KBM-7 (cell line): ENCODE data around the gene ADGRL1.

ENCODE experiments used
- DNase-seq: peaks from one replicate; pipeline ENCODE4 v3.0.0-alpha.2; 2015
- in situ Hi-C: fragments of 300-500 bp; cut with MboI; formaldehyde crosslinking; loops from 2 replicates; pipeline ENCODE4 v1.14.3; 2020; ENCODE audit warnings: low sequenced_read_pairs, low pct_unique_long_range_greater_than_20kb, mixed read lengths

Gene ADGRL1

DNA sequence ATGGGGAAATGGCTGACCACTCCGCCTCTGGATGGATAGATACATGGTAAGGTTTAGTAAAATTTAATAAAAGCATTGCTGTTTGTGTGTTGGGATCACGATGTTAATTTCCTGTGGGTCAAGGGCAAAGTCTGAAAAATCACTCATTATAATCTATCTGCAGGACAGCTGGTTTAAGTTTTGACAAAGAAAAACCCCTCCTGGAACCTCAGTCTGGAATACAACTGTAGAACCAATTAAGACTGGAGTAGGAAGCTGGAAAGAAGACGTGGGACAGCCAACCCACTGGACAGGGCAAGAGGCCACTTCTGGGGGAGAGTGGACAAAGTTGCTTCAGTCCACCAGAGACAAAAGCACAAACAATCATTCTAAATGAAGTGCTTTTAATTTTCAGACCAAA, 86.8 kb downstream of the ADGRL1 start:
- in situ Hi-C loops: no loop called here
- DNase-seq: no peak

DNA sequence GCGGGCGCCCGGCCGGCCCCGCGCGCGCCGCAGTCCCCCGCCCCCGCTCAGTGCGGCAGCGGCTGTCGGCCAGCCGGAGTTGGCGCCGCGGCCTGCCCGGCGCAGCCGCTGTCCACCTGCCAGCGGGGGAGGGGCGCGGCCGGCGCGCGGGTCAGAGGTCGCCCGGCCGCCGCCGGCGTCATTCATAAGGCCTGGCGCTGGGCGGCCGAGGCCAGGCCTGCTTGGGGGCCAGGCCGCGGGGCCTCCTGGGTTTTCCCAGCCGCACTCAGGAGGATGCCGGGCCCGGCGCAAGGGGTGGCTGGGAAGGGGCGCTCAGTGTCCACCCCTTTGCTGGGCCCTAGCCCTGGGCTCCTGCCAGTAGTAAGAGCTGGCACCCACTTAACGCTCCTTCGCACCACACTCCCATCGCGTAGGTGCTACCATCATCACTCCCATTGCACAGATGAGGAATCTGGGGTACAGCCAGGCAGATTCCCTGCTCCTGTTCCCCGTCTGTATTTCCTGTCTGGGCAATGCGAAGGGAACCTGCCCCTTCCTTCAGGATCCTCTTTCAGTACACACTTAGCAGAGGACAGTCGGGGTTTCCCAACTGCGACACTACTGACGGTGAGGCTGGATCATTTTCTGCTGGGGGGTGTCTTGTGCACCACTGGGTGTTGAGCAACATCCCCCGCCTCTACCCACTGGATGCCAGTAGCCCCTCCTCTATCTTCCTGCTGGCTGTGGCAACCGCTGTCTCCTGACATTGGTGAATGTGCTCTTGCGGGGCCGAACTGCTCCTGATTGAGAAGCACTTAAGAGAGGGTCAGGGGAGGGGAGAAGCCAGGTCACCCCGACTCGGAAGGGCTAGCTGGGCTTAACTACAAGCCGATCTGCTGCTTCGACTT, 87.6 kb downstream of the ADGRL1 start:
- peak; percentile 76 for DNase-seq
- in situ Hi-C loops: no loop called here

DNA sequence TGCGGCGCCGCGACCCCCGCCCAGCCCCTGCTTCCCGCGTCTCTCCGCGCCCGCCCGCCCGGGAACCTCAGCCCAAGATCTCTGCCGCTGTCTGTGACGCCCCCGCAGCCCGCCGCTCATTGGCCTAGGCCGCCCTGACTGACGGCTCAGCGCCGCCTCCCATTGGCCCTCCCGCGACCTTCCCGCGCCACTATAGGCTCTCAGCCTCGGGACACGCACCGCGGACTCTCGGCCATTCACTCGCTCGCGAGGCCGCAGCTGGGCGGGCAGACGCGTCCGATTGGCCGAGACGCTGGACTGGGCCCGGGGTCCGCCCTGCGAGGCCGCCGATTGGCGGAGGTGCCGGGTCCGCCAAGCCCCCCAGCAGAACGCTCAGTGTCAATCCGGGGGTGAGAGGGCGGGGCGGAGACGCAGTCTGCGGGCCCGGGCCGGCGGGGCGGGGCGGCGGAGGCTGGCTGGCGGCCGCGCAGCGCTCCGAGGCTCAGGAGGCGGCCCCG, 88.3 kb downstream of the ADGRL1 start, which contains the start of gene PRKACA:
PRKACA (minus strand) TSS at position 95 of the 497 bp plus-strand sequence. CDS start 215 bp downstream, outside the sequence.
- in situ Hi-C loops: no loop called here

DNA sequence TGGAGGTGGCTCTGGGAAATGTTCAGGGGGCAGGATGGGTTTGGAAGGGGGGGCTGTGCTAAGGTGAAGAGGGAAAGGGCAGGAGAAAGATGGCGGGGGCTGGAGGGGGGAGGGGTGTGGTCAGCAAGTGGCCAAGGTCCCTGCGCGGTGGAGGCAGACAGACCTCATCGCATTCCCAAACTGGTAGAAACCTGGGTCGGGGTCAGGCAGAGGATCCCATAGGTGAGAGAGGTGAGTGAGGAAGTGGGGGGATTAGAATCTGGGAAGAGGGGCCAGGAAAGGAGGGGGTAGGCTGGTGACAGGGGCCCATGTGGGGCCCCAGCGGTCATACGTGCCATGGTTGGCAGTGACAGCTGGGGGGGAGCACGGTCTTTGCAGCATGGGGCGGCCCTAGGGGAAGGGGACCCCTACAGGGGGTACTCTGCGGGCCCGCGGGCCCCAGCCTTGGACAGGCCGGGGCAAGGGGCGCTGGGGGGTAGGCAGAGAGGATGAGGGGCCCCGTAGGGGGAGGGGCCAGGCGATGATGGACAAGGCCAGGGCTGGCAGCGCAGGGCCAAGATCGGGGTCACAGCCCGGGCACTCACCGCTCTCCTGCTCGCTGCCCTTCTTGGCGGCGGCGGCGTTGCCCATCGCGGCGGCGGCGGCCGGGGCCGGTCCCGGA, 88.9 kb downstream of the ADGRL1 start:
- in situ Hi-C loops: no loop called here
- DNase-seq: no peak

More for the DNA sequence above, 88.3 kb downstream of the ADGRL1 start, which contains the start of gene PRKACA:
- DNase-seq: peak; percentile 98

DNA sequence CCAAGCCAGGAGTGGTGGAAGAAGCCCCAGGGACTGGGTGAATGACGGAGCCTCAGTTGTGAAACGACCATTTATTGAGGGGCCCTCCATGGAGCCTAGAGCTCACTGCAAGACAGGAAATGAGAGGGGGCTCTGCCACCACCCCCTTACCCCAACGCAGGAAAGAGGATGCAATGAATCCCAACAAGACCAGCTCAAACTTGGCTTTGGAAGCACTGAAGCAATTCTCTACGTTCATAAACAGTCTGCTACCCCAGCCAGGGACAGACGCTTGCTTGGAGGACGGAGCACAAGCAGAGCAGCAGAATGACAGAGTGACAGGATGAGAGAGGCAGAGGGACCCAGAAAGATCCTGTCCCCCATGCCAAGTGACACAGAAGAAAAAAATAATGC, 89.4 kb downstream of the ADGRL1 start:
- in situ Hi-C loops: no loop called here
- DNase-seq: no peak

DNA sequence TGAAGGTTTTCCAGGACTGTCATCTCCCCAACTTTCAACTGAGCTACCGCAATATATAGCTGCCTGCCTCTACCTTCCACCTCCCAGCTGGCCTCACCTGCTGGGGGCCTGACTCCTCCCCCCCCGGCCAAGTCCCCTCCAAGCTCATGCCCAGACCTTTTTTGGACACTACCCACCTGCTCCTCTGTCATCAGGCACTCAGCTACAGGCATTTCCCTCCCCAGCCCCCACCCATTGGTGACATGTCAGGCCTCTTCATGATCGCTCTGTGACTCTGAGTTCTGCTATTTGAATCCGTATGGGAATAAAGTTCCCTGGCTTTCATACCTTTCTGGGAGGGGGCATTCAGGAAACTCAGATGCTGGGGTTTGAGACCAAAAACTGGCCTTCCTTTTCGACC, 90.2 kb downstream of the ADGRL1 start:
- in situ Hi-C loops: no loop called here
- DNase-seq: no peak

DNA sequence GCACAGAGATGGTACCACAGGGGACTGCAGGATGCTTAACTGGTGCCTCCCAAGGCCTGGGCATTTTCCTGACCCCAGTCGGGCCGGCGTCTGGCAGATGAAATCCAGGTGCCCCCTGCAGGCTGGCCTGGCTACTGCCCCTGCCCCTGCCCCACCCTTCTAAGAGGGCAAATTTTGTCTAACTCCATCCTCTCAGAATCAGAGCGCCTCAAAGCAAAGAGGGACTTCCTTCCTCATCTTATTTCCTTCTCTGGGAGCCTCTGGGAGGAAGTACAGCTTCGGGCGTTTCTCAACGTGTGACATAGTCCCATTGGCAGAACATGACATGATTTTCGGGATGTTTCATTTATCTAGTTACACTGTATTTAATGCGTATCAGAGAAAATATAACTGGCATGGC, 91.1 kb downstream of the ADGRL1 start:
- DNase-seq: peak; percentile 71
- in situ Hi-C loops: no loop called here

DNA sequence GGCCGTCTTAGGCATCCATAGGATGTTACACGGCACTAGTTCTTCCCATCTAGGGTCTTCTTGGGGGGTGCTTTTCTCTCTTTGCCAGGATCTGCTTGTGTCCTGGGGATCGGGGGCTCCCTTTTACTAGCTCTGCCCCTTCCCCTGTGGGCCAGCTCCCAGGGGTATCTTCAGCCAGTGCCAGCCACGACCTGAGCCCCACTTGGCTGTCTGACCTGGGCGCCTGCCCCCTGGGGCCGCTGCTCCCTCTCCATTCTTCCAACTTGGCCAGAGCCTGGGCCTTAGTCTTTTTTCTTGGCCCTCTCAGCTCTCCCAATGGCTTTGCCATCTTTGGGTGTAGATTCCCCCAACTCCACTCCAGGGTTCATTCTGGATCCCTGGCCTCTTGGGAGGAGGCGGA, 91.5 kb downstream of the ADGRL1 start:
- DNase-seq: no peak
- in situ Hi-C loops: no loop called here

DNA sequence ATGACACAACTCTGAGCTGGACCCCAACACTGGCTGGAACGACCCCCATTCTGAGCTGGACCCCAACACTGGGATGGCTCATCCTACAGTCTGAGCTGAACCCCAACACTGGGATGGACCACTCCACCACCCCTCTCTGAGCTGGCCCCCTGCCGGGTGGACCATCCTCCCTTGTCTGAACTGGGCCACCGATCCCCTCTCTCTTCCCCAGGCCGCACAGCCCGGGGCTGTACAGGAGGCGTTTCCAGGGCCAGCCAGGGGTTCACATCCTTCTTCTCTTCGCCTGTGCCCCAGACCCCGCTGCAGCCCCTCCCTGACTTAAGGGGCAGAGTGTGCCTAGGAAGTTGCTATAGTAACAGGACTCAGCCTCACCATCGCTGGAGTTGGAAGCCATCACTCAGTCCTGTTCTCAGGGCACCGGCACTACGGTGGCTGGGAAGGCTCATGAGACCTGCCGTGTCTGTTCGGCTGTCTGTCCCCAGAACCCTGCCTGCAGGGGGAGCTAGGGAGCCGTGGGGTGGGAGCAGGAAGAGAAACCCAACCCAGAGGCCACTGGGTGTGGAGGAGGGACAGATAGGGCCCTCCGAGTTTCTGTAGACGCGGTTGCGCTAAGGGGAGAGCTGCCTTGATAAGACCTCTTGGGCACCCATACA, 92.1 kb downstream of the ADGRL1 start:
- DNase-seq: peak; percentile 68
- in situ Hi-C loops: no loop called here

DNA sequence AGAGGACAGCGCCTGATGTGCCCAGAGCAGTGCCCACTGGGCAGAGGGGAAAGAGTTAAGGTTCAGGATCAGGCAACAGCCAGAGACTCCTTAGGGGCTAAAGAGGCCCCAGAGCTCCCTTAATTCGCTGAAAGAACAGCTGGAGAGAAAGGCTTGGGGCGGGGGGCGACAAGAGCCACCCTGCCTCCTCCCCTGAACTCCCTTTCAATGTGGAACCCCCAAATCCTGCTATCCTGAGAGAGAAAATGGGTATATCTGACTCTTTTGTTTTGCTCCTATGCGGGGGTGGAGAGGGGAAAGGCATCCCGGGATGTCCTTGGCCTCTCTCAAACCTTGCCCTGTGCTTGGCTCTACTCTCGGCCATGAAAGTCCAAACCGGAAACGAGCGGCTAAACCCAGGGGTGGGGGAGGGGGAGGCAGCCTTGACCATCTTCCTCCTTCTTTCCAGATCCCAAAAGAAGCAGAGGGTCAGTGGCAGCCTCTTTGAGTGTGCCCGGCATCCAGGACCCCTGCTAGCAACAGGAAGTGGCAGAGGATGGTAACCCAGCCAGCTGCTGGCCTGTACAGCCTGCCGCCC, 93.1 kb downstream of the ADGRL1 start:
- DNase-seq: no peak
- in situ Hi-C loops: no loop called here

DNA sequence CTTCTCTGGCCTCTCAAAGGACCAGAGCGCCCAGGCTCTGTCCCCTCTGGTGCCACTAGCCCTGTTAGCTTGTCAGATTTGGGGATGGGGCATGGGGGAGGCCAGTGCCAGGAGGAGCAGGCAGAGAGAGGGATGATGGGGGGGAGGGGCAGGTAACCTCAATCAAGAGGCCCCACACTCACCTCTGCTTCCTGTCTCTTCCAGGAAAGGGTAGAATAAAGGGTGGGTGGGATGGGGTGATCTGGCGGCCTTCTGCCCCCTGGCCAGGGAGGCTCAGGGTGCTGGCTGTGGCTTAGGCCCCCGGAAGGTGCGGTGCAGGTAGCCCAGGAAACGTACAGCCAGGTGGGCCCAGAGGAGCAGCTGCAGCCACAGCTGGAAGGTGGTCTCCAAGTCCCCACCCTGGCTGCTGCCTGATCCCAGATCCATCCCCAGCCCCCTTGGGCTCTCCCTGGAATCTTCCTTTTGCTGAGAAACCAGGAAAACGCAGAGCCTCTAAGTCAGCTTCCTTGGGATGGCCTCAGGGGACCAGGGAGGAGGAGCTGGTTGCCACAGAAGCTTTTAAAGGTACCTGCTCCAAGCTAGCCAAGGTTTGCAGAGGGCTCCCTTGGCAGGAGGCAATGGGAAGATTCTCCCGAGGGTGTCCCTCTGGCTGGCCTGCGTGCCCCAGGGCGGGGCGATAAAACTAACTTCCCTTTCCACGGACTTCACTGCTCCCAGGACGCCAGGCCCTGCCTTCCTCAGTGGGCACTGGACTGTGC, 93.7 kb downstream of the ADGRL1 start:
- DNase-seq: no peak
- in situ Hi-C loops: no loop called here

DNA sequence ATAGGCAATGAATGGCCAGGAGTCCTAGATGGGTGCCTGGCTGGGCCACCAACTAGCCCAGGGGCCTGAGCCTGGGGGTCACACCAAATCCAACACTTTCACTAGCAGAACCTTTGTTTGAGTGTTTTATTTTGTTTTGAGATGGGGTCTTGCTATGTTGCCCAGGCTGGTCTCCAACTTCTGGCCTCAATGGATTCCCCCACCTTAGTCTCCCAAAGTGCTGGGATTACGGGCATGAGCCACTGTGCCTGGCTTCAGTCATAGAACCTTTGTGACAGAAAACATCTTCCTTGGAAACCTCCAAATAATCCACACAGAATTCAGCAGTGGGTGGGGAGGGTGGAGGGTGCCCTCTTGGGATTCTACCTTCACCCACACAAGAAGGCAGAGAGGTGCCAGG, 94.5 kb downstream of the ADGRL1 start:
- DNase-seq: no peak
- in situ Hi-C loops: no loop called here

DNA sequence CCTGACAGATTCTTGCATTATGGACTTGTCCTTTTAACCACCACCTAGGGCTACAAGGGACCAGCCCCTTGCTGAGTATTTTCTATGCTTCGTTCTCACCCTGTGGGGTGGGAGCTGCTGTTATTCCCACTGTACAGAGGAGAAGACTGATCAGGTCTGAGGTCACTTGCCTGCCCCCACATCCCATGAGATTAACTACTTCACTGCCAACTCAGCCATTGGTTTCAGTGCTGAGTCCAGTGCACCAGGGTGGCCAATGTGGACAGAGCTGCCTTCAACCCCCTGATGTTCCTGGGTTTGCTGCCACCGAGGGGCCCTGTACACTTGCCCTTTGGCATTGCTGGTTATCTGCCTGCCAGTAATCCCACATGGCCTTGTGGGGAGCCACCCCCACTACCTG, 95.3 kb downstream of the ADGRL1 start:
- DNase-seq: no peak
- in situ Hi-C loops: no loop called here

DNA sequence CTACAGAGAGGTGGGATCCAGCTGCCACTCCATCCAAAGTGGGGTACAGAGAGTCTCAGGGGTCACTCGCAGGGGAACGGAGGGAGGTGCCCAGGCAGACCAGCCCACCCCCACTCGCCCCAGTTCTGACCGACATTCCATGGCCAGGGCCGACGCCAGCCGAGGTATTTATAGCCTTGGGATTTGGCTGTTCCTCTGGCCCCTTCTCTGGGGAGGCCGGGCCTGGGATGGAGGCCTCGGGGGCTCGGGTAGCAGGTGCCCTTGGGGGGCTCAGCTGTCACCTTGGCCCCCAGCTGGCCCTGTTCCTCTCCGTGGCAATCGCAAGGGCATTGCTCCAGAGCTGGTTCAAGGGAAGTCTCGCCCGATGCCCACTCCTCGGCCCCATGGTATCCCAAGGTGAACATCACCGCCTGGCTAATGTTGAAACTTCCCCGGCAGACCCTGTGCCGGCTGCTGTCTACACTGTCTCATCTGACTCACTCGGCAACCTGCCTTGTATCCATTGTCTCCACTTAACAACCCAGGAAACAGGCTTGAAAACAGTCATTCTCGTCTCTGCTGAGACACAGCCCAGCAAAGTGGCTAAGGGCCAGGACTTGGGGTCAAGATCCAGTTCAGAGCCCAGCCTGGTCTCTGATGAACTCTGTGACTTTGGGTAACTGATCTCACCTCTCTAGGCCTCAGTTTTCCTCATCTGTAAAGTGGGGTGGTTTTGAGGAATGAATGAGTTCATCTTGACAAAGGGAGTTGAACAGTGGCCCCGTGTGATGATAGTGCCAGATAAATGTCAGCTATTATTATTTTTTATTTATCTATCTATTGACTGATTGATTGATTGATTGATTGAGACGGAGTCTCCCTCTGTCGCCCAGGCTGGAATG, 98.1 kb downstream of the ADGRL1 start:
- DNase-seq: no peak
- in situ Hi-C loops: no loop called here

DNA sequence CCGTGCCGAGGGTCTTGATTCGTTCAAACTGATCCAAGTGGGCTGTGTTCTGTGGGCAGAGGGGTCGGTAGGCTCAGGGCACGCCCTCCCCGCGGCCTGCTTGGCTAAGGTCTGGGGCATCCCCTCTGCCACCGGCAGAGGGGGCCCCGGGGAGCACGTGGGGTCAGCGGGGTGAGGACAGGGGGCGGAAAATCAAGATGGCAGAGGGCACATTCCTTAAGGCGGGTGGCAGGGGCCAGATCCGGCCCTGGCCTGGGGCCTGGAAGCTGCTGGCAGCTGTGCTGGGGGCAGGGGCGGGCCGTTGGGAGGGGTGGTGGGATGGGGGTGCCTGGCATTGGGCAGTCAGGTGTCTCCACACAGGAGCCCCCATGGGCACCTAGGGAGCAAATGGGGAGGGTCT, 99.1 kb downstream of the ADGRL1 start:
- DNase-seq: no peak
- in situ Hi-C loops: no loop called here

DNA sequence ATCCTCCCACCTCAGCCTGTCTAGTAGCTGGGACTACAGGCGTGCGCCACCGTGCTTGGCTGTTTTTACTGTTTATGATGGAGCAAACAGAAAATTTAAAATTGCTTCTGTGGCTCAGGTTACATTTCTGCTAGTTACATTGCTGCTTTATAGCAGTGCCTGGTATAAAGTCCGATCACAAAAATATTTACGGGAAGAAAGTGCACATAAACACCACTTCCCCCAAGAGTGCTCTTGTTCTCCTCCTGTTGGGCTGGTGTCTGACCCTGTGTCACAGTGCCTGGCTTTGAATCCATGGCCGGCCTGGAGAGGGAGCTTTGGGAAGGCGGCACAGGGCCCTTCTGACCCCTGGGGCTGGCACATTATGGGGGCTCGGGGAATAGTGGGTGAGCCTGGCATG, 100.3 kb downstream of the ADGRL1 start:
- in situ Hi-C loops: no loop called here
- no peak for DNase-seq

DNA sequence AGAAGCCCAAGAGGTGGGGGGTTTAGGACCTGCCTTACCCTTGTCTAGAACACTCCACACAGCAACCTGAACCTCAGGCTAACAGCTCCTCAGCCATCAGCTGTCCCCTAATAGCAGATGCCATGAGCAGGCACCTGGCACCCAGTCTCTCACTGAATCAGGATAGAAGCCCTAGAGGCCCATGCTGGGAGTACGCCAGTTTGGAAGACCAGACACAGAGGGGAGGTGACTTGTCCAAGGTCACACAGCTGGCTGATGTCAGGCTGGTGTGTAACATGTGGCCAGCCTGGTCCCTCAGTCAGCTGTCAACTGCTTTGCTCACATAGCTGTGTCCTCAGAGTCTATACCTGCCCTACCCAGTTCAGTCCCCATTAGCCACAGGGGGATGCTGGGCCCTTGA, 102.7 kb downstream of the ADGRL1 start:
- in situ Hi-C loops: no loop called here
- DNase-seq: no peak

DNA sequence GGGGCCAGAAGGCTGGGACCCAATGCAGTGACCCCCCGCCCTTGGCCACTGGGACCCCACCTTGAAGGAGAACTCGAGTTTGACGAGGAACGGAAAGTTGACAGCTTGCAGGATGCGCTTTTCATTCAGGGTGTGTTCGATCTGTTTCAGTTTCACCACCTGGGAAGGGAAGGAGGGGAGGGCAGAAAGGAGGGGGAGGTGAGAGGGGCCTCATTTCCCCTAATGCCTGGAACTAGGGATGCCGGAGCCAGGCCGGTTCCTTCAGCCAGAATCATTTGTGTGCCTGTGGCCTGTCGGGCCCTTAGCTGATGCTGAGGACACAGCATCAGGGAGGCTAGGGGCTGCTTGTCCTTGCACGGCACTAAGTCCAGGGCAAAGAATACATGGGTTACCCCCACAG, 103.2 kb downstream of the ADGRL1 start:
- DNase-seq: no peak
- in situ Hi-C loops: no loop called here
